Upper lobe of left lung (tissue), 6 donors: ENCODE measurements around the gene DGKG. TPM values are rescaled to one million over a fixed set of nuclear protein-coding genes. Genes with fewer than 3 reads are reported as not detected.

ENCODE experiments used
- ATAC-seq, 2 donors: fragments of 200-7000 bp; cut with Tn5 transposase; one replicate each; pipeline ENCODE4 v1.9.1; 2022; ENCODE audit warnings: mild to moderate bottlenecking in 2 of 2, moderate library complexity in 2 of 2; ENCODE audit not compliant: low FRiP score in 2 of 2
- DNase-seq, 2 donors: peaks; one replicate each; pipeline ENCODE4 v3.0.0-alpha.2; 2019 to 2020
- H3K27ac ChIP-seq, 4 donors: fragments of 200-600 bp; sonication (generic); one replicate each; pipeline ENCODE4 v1.5.1; 2016 to 2019
- H3K27me3 ChIP-seq, 4 donors: fragments of 200-600 bp; sonication (generic); one replicate each; pipeline ENCODE4 v1.5.1; 2017 to 2019
- H3K36me3 ChIP-seq, 4 donors: fragments of 200-600 bp; sonication (generic); one replicate each; pipeline ENCODE4 v1.5.1; 2016 to 2019
- H3K4me1 ChIP-seq, 4 donors: fragments of 200-600 bp; sonication (generic); one replicate each; pipeline ENCODE4 v1.5.1; 2018 to 2019
- H3K4me3 ChIP-seq, 4 donors: fragments of 200-600 bp; sonication (generic); one replicate each; pipeline ENCODE4 v1.5.1; 2017 to 2019; ENCODE audit warnings: mild to moderate bottlenecking in 2 of 4, moderate library complexity in 1 of 4
- H3K9me3 ChIP-seq, 4 donors: fragments of 200-600 bp; sonication (generic); one replicate each; pipeline ENCODE4 v1.5.1; 2018 to 2019
- CTCF ChIP-seq, 6 experiments: fragments of 450-650 bp in 4 of 6; fragments of 200-600 bp in 2 of 6; sonication (generic) in 2 of 6; IDR thresholded peaks; one replicate each; pipeline ENCODE4 v1.5.1; 2016 to 2019; ENCODE audit warnings: antibody characterized with exemption in 6 of 6
- EP300 ChIP-seq, 4 donors: sonication (generic); formaldehyde crosslinking; IDR thresholded peaks; one replicate each; pipeline ENCODE4 v1.5.1; 2017; ENCODE audit warnings: antibody characterized with exemption in 4 of 4, control low read depth in 2 of 4
- POLR2A ChIP-seq, 4 donors: fragments of 450-650 bp; IDR thresholded peaks; one replicate each; pipeline ENCODE4 v1.5.1; 2016 to 2017; ENCODE audit warnings: antibody characterized with exemption in 4 of 4, mild to moderate bottlenecking in 2 of 4
- POLR2AphosphoS5 ChIP-seq, 2 donors: sonication (generic); formaldehyde crosslinking; IDR thresholded peaks; one replicate each; pipeline ENCODE4 v1.5.1; 2017; ENCODE audit warnings: antibody characterized with exemption in 2 of 2
- WGBS, 2 donors: methylation state at CpG; one replicate each; pipeline ENCODE4 v1.1.5; 2017 to 2018; 5-methylcytosine and 5-hydroxymethylcytosine counted together
- total RNA-seq, 6 donors: library from RNA; depleted of rRNA in 4 of 6; stranded (reverse); fragments of >200 nt in 4 of 6; gene quantifications; one replicate each; pipeline versions ENCODE4 v1.1.0 to v1.2.1, GENCODE V29; 2016 to 2021
- donor health status: DM: no; HTN: no; CAD: no; lungs with moderate emphysema.
- donor health status: DM: no; HTN: yes; CAD: no; lungs with severe emphysema.

The DGKG gene
- total RNA-seq, 6 donors from 2014 or later = 4.4 to 32.5 (median 6.5) TPM

- Histone ChIP-seq H3K27ac (no peak overlapping the region), H3K4me1 (peaks cover 3 to 23% (median 8%) of the 10 kb centered on the region in 4 donors), H3K9me3 (no peaks in the 10 kb centered on the region), H3K27me3 (peaks cover 0 to 8% (median 0%) of the 10 kb centered on the region in 4 donors), H3K36me3 (no peaks in the 10 kb centered on the region), H3K4me3 (no peak overlapping the region)
- 94 to 97% methylated on average over 2 of the region's 2 CpGs for WGBS, 2 donors
- TF ChIP-seq POLR2AphosphoS5 (IDR thresholded peaks at IDR 0.05) = no peak
- TF ChIP-seq CTCF (IDR thresholded peaks at IDR 0.05) = no peak
- TF ChIP-seq POLR2A (IDR thresholded peaks at IDR 0.05) = no peak
- TF ChIP-seq EP300 (IDR thresholded peaks at IDR 0.05) = no peak
- ATAC-seq (no peak), DNase-seq (no peak)
Measured at GRCh38 chr3:186189492-186189891, 172.5 kb downstream of the DGKG start.

GRCh38 chr3:186187401-186188275 is 174.4 kb downstream of the DGKG start:
- DNase-seq (no peak), ATAC-seq (no peak)
- 84 to 89% methylated on average over 11 of the region's 11 CpGs for WGBS, 2 donors
- Histone ChIP-seq H3K27ac (no peak overlapping the region), H3K9me3 (no peaks in the 10 kb centered on the region), H3K27me3 (no peaks in the 10 kb centered on the region), H3K36me3 (no peaks in the 10 kb centered on the region), H3K4me1 (peaks cover 0 to 14% (median 3%) of the 10 kb centered on the region in 4 donors), H3K4me3 (no peak overlapping the region)
- TF ChIP-seq POLR2A (IDR thresholded peaks at IDR 0.05) (no peak), CTCF (IDR thresholded peaks at IDR 0.05) (no peak), POLR2AphosphoS5 (IDR thresholded peaks at IDR 0.05) (no peak), EP300 (IDR thresholded peaks at IDR 0.05) (no peak)

GRCh38 chr3:186185194-186185787 is 176.7 kb downstream of the DGKG start:
- peak in 1 of 2 donors; percentile 60 for DNase-seq
- no peak overlapping the region for H3K4me3 ChIP-seq
- TF ChIP-seq CTCF (IDR thresholded peaks at IDR 0.05) = no peak
- TF ChIP-seq EP300 (IDR thresholded peaks at IDR 0.05) = no peak
- TF ChIP-seq POLR2A (IDR thresholded peaks at IDR 0.05) = no peak
- no peak for TF ChIP-seq POLR2AphosphoS5 (IDR thresholded peaks at IDR 0.05)
- peak; percentile 58 to 74 for ATAC-seq
- peaks cover 0 to 14% (median 3%) of the 10 kb centered on the region in 4 donors for H3K4me1 ChIP-seq
- no peaks in the 10 kb centered on the region for H3K9me3 ChIP-seq
- H3K27ac ChIP-seq = peak overlapping the region; percentile 27 to 80 (median 72)
- no peaks in the 10 kb centered on the region for H3K36me3 ChIP-seq
- no peaks in the 10 kb centered on the region for H3K27me3 ChIP-seq
- 61 to 66% methylated on average over 2 of the region's 2 CpGs for WGBS, 2 donors

- peak overlapping the region in 1 of 4 donors; percentile 80 for H3K27ac ChIP-seq
- 82 to 94% methylated on average over 2 of the region's 2 CpGs for WGBS, 2 donors
- no peaks in the 10 kb centered on the region for H3K27me3 ChIP-seq
- ATAC-seq = no peak
- TF ChIP-seq EP300 (IDR thresholded peaks at IDR 0.05) (no peak), POLR2A (IDR thresholded peaks at IDR 0.05) (no peak), POLR2AphosphoS5 (IDR thresholded peaks at IDR 0.05) (no peak), CTCF (IDR thresholded peaks at IDR 0.05) (no peak)
- no peaks in the 10 kb centered on the region for H3K9me3 ChIP-seq
- DNase-seq = no peak
- no peak overlapping the region for H3K4me3 ChIP-seq
- H3K4me1 ChIP-seq = peaks cover 0 to 14% (median 3%) of the 10 kb centered on the region in 4 donors
- H3K36me3 ChIP-seq = no peaks in the 10 kb centered on the region
Measured at GRCh38 chr3:186184021-186184420, 178.0 kb downstream of the DGKG start.
